ENCODE data around the gene SMTNL2. TPM values are rescaled to one million over a fixed set of nuclear protein-coding genes. Genes with fewer than 3 reads are reported as not detected.

Gene SMTNL2
- total and polyA plus RNA-seq, 2 experiments from 2014 or later, result 41.5 to 106 TPM

GRCh38 chr17:4610656-4611055, 26.3 kb downstream of the SMTNL2 start:
- H3K79me2 ChIP-seq, result peaks cover 30% of the 10 kb centered on the region
- no peaks in the 10 kb centered on the region for H4K20me1 ChIP-seq (ENCODE audit: insufficient read depth, poor library complexity, severe bottlenecking)
- no peaks in the 10 kb centered on the region for H3K27me3 ChIP-seq
- DNase-seq (ENCODE audit: low spot score), result peak; percentile 71
- H3K27ac ChIP-seq, result peak overlapping the region; percentile 89
- H3K9me3 ChIP-seq (ENCODE audit: low read depth), result no peaks in the 10 kb centered on the region
- TF ChIP-seq EZH2 (IDR thresholded peaks at IDR 0.05; ENCODE audit: borderline replicate concordance) (no peak), EZH2phosphoT487 (IDR thresholded peaks at IDR 0.05; ENCODE audit: low read depth, severe bottlenecking, unreplicated experiment) (no peak), CTCF (IDR thresholded peaks at IDR 0.05; ENCODE audit: poor library complexity) (no peak)
- no peak overlapping the region for H3K4me3 ChIP-seq
- peak overlapping the region; percentile 60 for H3K4me2 ChIP-seq
- no peaks in the 10 kb centered on the region for H3K36me3 ChIP-seq (replicated peaks; ENCODE audit: insufficient read depth, low read depth)
- WGBS (ENCODE audit: low lambda C conversion rate, missing lambda C conversion rate), result 54% methylated on average over 6 of the region's 6 CpGs
- H2AFZ ChIP-seq, result no peak overlapping the region
- H3K9me2 ChIP-seq (replicated peaks; ENCODE audit: insufficient read depth), result no peaks in the 10 kb centered on the region
- H3K4me1 ChIP-seq (ENCODE audit: insufficient read depth), result peaks cover 52% of the 10 kb centered on the region

DNA sequence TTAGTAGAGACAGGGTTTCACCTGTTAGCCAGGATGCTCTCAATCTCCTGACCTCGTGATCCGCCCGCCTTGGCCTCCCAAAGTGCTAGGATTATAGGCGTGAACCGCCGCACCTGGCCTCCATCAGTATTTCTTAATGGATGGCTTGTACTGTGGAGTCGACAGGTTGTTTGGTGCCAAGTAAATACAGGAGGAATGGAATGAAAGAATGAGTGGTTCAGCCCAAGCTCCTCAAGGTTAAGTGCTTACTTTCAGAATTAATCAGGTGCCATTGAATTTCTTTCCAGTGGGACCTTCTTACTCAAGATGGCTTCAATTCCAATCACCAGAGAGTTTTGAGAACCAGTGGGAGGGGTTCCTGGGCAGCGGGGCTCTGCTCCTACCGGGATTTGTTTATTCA, 32.1 kb downstream of the SMTNL2 start:
- TF ChIP-seq EZH2 (IDR thresholded peaks at IDR 0.05; ENCODE audit: borderline replicate concordance) (no peak), CTCF (IDR thresholded peaks at IDR 0.05; ENCODE audit: poor library complexity) (no peak), EZH2phosphoT487 (IDR thresholded peaks at IDR 0.05; ENCODE audit: low read depth, severe bottlenecking, unreplicated experiment) (no peak)
- Histone ChIP-seq H3K27me3 (no peaks in the 10 kb centered on the region), H4K20me1 (ENCODE audit: insufficient read depth, poor library complexity, severe bottlenecking) (no peaks in the 10 kb centered on the region), H3K4me2 (no peak overlapping the region), H3K36me3 (replicated peaks; ENCODE audit: insufficient read depth, low read depth) (no peaks in the 10 kb centered on the region), H3K9me2 (replicated peaks; ENCODE audit: insufficient read depth) (no peaks in the 10 kb centered on the region), H3K4me3 (no peak overlapping the region), H3K9me3 (ENCODE audit: low read depth) (no peaks in the 10 kb centered on the region), H3K27ac (no peak overlapping the region), H3K4me1 (ENCODE audit: insufficient read depth) (no peaks in the 10 kb centered on the region), H3K79me2 (peaks cover 29% of the 10 kb centered on the region), H2AFZ (no peak overlapping the region)
- DNase-seq (ENCODE audit: low spot score), result no peak
- 76% methylated on average over 9 of the region's 9 CpGs for WGBS (ENCODE audit: low lambda C conversion rate, missing lambda C conversion rate)

GRCh38 chr17:4617090-4617489, 32.8 kb downstream of the SMTNL2 start:
- no peak overlapping the region for H3K4me3 ChIP-seq
- H3K4me1 ChIP-seq (ENCODE audit: insufficient read depth), result no peaks in the 10 kb centered on the region
- H3K27me3 ChIP-seq, result no peaks in the 10 kb centered on the region
- TF ChIP-seq EZH2 (IDR thresholded peaks at IDR 0.05; ENCODE audit: borderline replicate concordance), result no peak
- TF ChIP-seq CTCF (IDR thresholded peaks at IDR 0.05; ENCODE audit: poor library complexity), result no peak
- no peak for TF ChIP-seq EZH2phosphoT487 (IDR thresholded peaks at IDR 0.05; ENCODE audit: low read depth, severe bottlenecking, unreplicated experiment)
- no peaks in the 10 kb centered on the region for H3K36me3 ChIP-seq (replicated peaks; ENCODE audit: insufficient read depth, low read depth)
- no peaks in the 10 kb centered on the region for H3K9me3 ChIP-seq (ENCODE audit: low read depth)
- no peak overlapping the region for H2AFZ ChIP-seq
- no peaks in the 10 kb centered on the region for H3K9me2 ChIP-seq (replicated peaks; ENCODE audit: insufficient read depth)
- peaks cover 26% of the 10 kb centered on the region for H3K79me2 ChIP-seq
- DNase-seq (ENCODE audit: low spot score), result no peak
- no peaks in the 10 kb centered on the region for H4K20me1 ChIP-seq (ENCODE audit: insufficient read depth, poor library complexity, severe bottlenecking)
- no peak overlapping the region for H3K4me2 ChIP-seq
- no peak overlapping the region for H3K27ac ChIP-seq
- WGBS (ENCODE audit: low lambda C conversion rate, missing lambda C conversion rate), result 94% methylated on average over 17 of the region's 17 CpGs
